ENCODE measurements around the gene PLCB1. TPM values are rescaled to one million over a fixed set of nuclear protein-coding genes. Genes with fewer than 3 reads are reported as not detected.

PLCB1 gene
- total RNA-seq, 3 donors from 2014 or later = 7.2 to 50.7 (median 8.8) TPM

DNA sequence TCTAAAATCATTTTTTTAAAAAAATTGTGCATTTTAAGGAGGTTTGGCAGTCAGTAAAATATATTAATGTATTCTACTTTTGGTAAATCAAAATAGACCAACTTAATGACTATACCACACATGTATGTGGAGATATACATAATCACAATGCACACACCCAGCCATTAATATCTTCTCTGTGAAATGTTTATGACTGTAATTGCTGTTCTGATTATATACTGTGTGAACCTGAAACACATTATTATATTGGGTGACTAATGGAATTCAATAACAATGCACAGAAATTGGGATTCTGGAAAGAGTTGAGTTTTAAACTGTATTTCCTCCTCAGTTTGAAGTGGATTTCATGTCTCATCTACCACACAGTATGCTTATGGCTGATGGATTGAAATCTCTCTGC is 233.6 kb downstream of the PLCB1 start:
- DNase-seq = no peak
- Histone ChIP-seq H3K36me3 (ENCODE audit: low read depth) (no peaks in the 10 kb centered on the region), H3K4me3 (no peak overlapping the region), H3K9me3 (no peaks in the 10 kb centered on the region), H3K4me1 (ENCODE audit: low read depth) (no peaks in the 10 kb centered on the region)
- no peak for TF ChIP-seq CTCF (IDR thresholded peaks at IDR 0.05)
- no peak for ATAC-seq
- intact Hi-C loops (cut with DNase I, micrococcal nuclease) = no loop called here

DNA sequence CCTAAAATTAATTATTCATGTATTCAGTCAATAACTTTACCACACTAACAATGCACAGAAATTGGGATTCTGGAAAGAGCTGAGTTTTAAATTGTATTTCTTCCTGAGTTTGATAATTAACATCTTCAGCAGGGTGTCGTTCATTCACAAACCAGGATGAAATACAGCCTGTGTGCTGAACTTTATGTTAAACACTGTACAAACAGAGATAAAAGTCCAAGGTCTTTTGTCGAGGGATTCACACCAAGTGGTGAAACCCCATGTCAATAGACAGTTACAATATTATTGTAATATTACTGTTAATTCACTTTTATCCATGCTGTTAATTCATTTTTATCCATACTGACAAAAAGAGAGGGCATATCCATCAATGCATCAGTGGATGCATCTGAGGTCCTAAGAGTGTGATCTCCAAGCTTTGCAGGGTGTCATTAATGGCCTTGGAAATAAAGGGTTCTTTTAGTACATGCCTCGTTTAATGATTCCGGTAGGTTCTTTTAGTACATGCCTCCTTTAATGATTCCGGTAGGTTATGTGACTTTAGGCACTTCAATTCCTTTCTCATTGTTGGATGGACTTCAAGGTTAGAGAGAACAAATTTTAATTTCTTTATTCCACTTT is 234.3 kb downstream of the PLCB1 start:
- no peak for ATAC-seq

DNA sequence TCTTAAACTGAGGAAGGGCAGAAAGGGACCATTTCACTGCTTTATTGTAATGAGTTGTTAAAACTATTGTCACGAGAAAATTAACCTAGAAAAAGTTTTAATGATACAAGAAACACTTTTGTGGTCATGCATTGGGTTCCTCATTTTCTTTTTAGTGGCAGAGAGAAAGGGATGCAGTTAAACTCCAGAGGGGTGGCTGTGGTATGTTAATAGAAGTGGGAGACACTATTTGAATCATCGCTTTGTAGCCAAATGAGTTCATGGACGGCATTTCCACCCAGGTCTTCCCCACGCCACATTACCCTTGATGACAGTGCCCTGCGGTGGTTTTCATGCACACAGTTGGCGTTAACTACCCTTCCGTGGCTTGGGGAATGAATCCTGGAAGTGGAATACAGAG is 235.6 kb downstream of the PLCB1 start:
- intact Hi-C loops (cut with DNase I, micrococcal nuclease) = no loop called here
- H3K9me3 ChIP-seq = no peaks in the 10 kb centered on the region
- DNase-seq = no peak
- no peak for ATAC-seq
- H3K36me3 ChIP-seq (ENCODE audit: low read depth) = no peaks in the 10 kb centered on the region
- TF ChIP-seq CTCF (IDR thresholded peaks at IDR 0.05) = no peak
- no peak overlapping the region for H3K4me3 ChIP-seq
- H3K4me1 ChIP-seq (ENCODE audit: low read depth) = no peaks in the 10 kb centered on the region

More for the DNA sequence above, 234.3 kb downstream of the PLCB1 start:
- intact Hi-C loops (cut with DNase I, micrococcal nuclease) = no loop called here
- Histone ChIP-seq H3K4me1 (ENCODE audit: low read depth) (no peaks in the 10 kb centered on the region), H3K36me3 (ENCODE audit: low read depth) (no peaks in the 10 kb centered on the region), H3K9me3 (no peaks in the 10 kb centered on the region), H3K4me3 (no peak overlapping the region)
- no peak for DNase-seq
- no peak for TF ChIP-seq CTCF (IDR thresholded peaks at IDR 0.05)

DNA sequence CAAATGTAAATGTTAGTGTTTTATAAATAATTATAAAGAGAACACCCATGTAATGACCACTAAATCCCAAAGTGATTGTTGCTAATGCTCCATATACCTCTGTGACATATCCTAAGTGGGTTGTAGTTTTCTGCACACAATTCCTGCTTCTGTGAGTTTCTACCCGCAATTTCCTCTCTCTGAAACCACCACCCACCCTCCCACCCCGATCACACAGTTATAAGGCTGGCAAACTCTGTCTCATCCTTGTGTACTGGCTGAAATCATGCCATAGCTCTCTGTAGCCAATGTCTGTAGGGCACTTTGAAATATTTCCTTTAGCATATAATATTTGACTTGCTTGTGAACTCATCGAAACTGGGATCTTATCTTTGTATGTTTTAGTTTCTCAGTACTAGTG is 236.6 kb downstream of the PLCB1 start:
- H3K36me3 ChIP-seq (ENCODE audit: low read depth) = no peaks in the 10 kb centered on the region
- no peaks in the 10 kb centered on the region for H3K4me1 ChIP-seq (ENCODE audit: low read depth)
- no peak overlapping the region for H3K4me3 ChIP-seq
- DNase-seq = no peak
- no peaks in the 10 kb centered on the region for H3K9me3 ChIP-seq
- no peak for TF ChIP-seq CTCF (IDR thresholded peaks at IDR 0.05)
- intact Hi-C loops (cut with DNase I, micrococcal nuclease) = no loop called here
- no peak for ATAC-seq

DNA sequence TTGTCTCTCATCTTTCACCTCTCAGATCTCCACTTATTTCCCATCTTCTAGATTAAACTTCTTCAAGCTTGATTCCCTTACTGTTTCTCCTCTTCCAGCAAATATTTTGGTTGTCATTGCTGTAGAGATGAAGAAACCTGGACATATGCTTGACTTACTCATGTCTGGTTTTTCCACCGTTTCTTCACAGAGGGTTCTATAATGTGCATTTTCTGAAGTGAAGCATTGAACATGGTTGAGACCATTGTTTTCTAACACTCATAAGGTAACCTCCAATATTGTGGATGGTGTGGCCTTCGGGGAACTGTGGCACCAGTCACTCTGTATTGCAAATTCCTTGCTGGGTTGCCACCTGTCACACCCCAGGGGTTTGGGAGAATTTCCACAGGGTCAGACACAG is 237.2 kb downstream of the PLCB1 start:
- no peaks in the 10 kb centered on the region for H3K4me1 ChIP-seq (ENCODE audit: low read depth)
- no peaks in the 10 kb centered on the region for H3K9me3 ChIP-seq
- TF ChIP-seq CTCF (IDR thresholded peaks at IDR 0.05) = no peak
- DNase-seq (no peak), ATAC-seq (no peak)
- no peak overlapping the region for H3K4me3 ChIP-seq
- H3K36me3 ChIP-seq (ENCODE audit: low read depth) = no peaks in the 10 kb centered on the region
- intact Hi-C loops (cut with DNase I, micrococcal nuclease) = no loop called here

GRCh38 chr20:8370774-8371173 is 238.7 kb downstream of the PLCB1 start:
- intact Hi-C loops (cut with DNase I, micrococcal nuclease) = no loop called here
- no peaks in the 10 kb centered on the region for H3K36me3 ChIP-seq (ENCODE audit: low read depth)

More at GRCh38 chr20:8370774-8371173, 238.7 kb downstream of the PLCB1 start:
- no peak for TF ChIP-seq CTCF (IDR thresholded peaks at IDR 0.05)
- no peaks in the 10 kb centered on the region for H3K9me3 ChIP-seq
- H3K4me1 ChIP-seq (ENCODE audit: low read depth) = no peaks in the 10 kb centered on the region
- ATAC-seq = no peak
- DNase-seq = no peak
- H3K4me3 ChIP-seq = no peak overlapping the region

Data from mucosa of descending colon (tissue), 3 donors.